ENCODE data around the gene MAN2B1.

GRCh38 chr19:12647490-12648071 is 19.0 kb downstream of the MAN2B1 start:
- TF ChIP-seq CTCF (conservative IDR thresholded peaks at IDR 0.05; ENCODE audit: low read depth in 2 of 2) (0 out of 4 replicates have a peak, but pooled peaks of 1 of the 2 experiments have one; percentile 4), EZH2 (IDR thresholded peaks at IDR 0.05; ENCODE audit: low read depth, unreplicated experiment) (no peak), ETS1 (IDR thresholded peaks at IDR 0.05) (no peak), JUNB (IDR thresholded peaks at IDR 0.05; ENCODE audit: unreplicated experiment) (no peak), POLR2AphosphoS5 (IDR thresholded peaks at IDR 0.05; ENCODE audit: low read depth) (peak; percentile 37; the same call in 1 of the 2 replicates), EZH2phosphoT487 (IDR thresholded peaks at IDR 0.05; ENCODE audit: unreplicated experiment) (no peak), REST (IDR thresholded peaks at IDR 0.05; ENCODE audit: unreplicated experiment) (no peak)
